Activated CD8-positive, alpha-beta T cell treated with anti-CD3 and anti-CD28 coated beads for 36 hours (primary cell): Measurements from ENCODE around the gene SFXN4. TPM values are rescaled to one million over a fixed set of nuclear protein-coding genes. Genes with fewer than 3 reads are reported as not detected.
A peak's percentile ranks its signal among the peaks of the same experiment; 100 is the strongest.

Source experiments
- ATAC-seq: fragments of 200-7000 bp; cut with Tn5 transposase; one replicate; pipeline ENCODE4 v1.10.0; 2021; ENCODE audit warnings: mild to moderate bottlenecking, moderate library complexity
- CTCF ChIA-PET: fragments of 350-600 bp; sonication (Branson Sonifier 250); formaldehyde crosslinking; loops from one replicate; lab custom pipeline; 2021; ENCODE audit warnings: antibody characterized with exemption; lab: Charles Lee
- POLR2A ChIA-PET: fragments of 350-600 bp; sonication (Branson Sonifier 250); formaldehyde crosslinking; loops from one replicate; lab custom pipeline; 2021; ENCODE audit warnings: antibody characterized with exemption; lab: Charles Lee
- DNase-seq: peaks from one replicate; pipeline ENCODE4 v3.0.0-alpha.2; 2020
- H3K27ac Mint-ChIP-seq: one replicate; pipeline ENCODE4 v1.8.0; 2021; ENCODE audit warnings: mild to moderate bottlenecking, mixed read lengths
- H3K27me3 Mint-ChIP-seq: one replicate; pipeline ENCODE4 v1.8.0; 2021; ENCODE audit warnings: mixed read lengths
- H3K36me3 Mint-ChIP-seq: one replicate; pipeline ENCODE4 v1.8.0; 2021; ENCODE audit warnings: low read depth, mixed read lengths
- H3K4me1 Mint-ChIP-seq: one replicate; pipeline ENCODE4 v1.8.0; 2021; ENCODE audit warnings: low read depth, mixed read lengths
- H3K4me3 Mint-ChIP-seq: one replicate; pipeline ENCODE4 v1.8.0; 2021; ENCODE audit warnings: mild to moderate bottlenecking, moderate library complexity, mixed read lengths
- H3K9me3 Mint-ChIP-seq: one replicate; pipeline ENCODE4 v1.8.0; 2021; ENCODE audit warnings: mixed read lengths
- CTCF ChIP-seq: fragments of 200-600 bp; IDR thresholded peaks from one replicate; pipeline ENCODE4 v1.8.0; 2022; ENCODE audit warnings: antibody characterized with exemption, mild to moderate bottlenecking
- intact Hi-C: fragments of 100-400 bp; cut with micrococcal nuclease; formaldehyde crosslinking; loops from one replicate; pipeline ENCODE4 v1.10.0; 2022
- total RNA-seq, 2 experiments: library from RNA; stranded (reverse); gene quantifications; one replicate each; pipeline ENCODE4 v1.2.3, GENCODE V29; 2021

Gene SFXN4
- total RNA-seq, 2 experiments from 2014 or later: 45.9 to 50.3 TPM

- TF ChIP-seq CTCF: no peak
- no peaks in the 10 kb centered on the region for H3K9me3 Mint-ChIP-seq
- DNase-seq: peak; percentile 95
- POLR2A ChIA-PET: interaction anchor here (0.7 to 4.2 kb wide), 15 partner anchors 9 to 335 kb away, joined by 3 to 27 read pairs (median 5); partner anchors contain the start of gene RGS10
- peak within 1 kb of the TSS; percentile 96 for H3K27ac Mint-ChIP-seq
- no peaks in the 10 kb centered on the region for H3K36me3 Mint-ChIP-seq
- no peaks in the 10 kb centered on the region for H3K27me3 Mint-ChIP-seq
- CTCF ChIA-PET: interaction anchor here (0.7 to 5.5 kb wide), 44 partner anchors 8 to 337 kb away, joined by 3 to 49 read pairs (median 6); partner anchors contain the start of gene SFXN4
- H3K4me3 Mint-ChIP-seq: peak within 1 kb of the TSS; percentile 88
- peaks cover 35% of the 10 kb centered on the region for H3K4me1 Mint-ChIP-seq
- peak; percentile 90 for ATAC-seq
- intact Hi-C loops: loop anchor here (5.0 kb wide), 1 partner anchor 390 kb away; the partner anchor contains the start of gene TIAL1
These were observed 41.8 kb upstream of the SFXN4 start, which contains the start of gene GRK5 for GRCh38 chr10:119207366-119207666. TSS of gene GRK5 (plus strand) at chr10:119207571. CDS start at chr10:119207918, 347 bp downstream.

- Mint-ChIP-seq H3K36me3 (no peaks in the 10 kb centered on the region), H3K9me3 (no peaks in the 10 kb centered on the region), H3K4me1 (peaks cover 30% of the 10 kb centered on the region), H3K27ac (peak overlapping the region; percentile 96), H3K4me3 (peak overlapping the region; percentile 75), H3K27me3 (no peaks in the 10 kb centered on the region)
- peak; percentile 72 for DNase-seq
- TF ChIP-seq CTCF: peak; percentile 88
- POLR2A ChIA-PET: interaction anchor here (0.5 to 4.2 kb wide), 24 partner anchors 8 to 336 kb away, joined by 3 to 27 read pairs (median 5); partner anchors contain the start of gene RGS10
- CTCF ChIA-PET: interaction anchor here (0.5 to 5.5 kb wide), 65 partner anchors 8 to 337 kb away, joined by 3 to 49 read pairs (median 4); partner anchors contain the start of gene SFXN4
- intact Hi-C loops: loop anchor here (5.0 kb wide), 1 partner anchor 391 kb away; the partner anchor contains the start of gene TIAL1
- ATAC-seq: peak; percentile 41
These were observed 41.3 kb upstream of the SFXN4 start for GRCh38 chr10:119206603-119207365.

GRCh38 chr10:119205894-119206602 is 40.5 kb upstream of the SFXN4 start:
- POLR2A ChIA-PET: interaction anchor here (0.5 to 4.2 kb wide), 22 partner anchors 8 to 337 kb away, joined by 3 to 27 read pairs (median 5); partner anchors contain the start of gene RGS10
- intact Hi-C loops: loop anchor here (5.0 kb wide), 1 partner anchor 391 kb away; the partner anchor contains the start of gene TIAL1
- no peak for TF ChIP-seq CTCF
- H3K9me3 Mint-ChIP-seq: no peaks in the 10 kb centered on the region
- ATAC-seq: no peak
- H3K4me1 Mint-ChIP-seq: peaks cover 22% of the 10 kb centered on the region
- DNase-seq: peak; percentile 72
- H3K4me3 Mint-ChIP-seq: peak overlapping the region; percentile 75
- H3K27ac Mint-ChIP-seq: peak overlapping the region; percentile 96
- CTCF ChIA-PET: interaction anchor here (0.5 to 5.5 kb wide), 56 partner anchors 7 to 335 kb away, joined by 3 to 49 read pairs (median 4); no protein-coding TSS in a partner anchor
- no peaks in the 10 kb centered on the region for H3K27me3 Mint-ChIP-seq
- H3K36me3 Mint-ChIP-seq: no peaks in the 10 kb centered on the region

- POLR2A ChIA-PET: interaction anchor here (0.7 to 1.6 kb wide), 3 partner anchors 19 to 217 kb away, joined by 3 to 4 read pairs (median 3); no protein-coding TSS in a partner anchor
- Mint-ChIP-seq H3K4me1 (peaks cover 15% of the 10 kb centered on the region), H3K36me3 (no peaks in the 10 kb centered on the region), H3K9me3 (no peaks in the 10 kb centered on the region), H3K4me3 (no peak overlapping the region), H3K27me3 (no peaks in the 10 kb centered on the region), H3K27ac (no peak overlapping the region)
- ATAC-seq: no peak
- CTCF ChIA-PET: interaction anchor here (0.9 to 1.8 kb wide), 8 partner anchors 8 to 292 kb away, joined by 3 to 15 read pairs (median 3); no protein-coding TSS in a partner anchor
- TF ChIP-seq CTCF: no peak
- intact Hi-C loops: no loop called here
- DNase-seq: no peak
These were observed 37.5 kb upstream of the SFXN4 start for GRCh38 chr10:119203006-119203405.
